ENCODE data around the gene GPLD1. TPM values are rescaled to one million over a fixed set of nuclear protein-coding genes. Genes with fewer than 3 reads are reported as not detected.

Gene GPLD1
- total RNA-seq, 1 donor, result 0.43 TPM

DNA sequence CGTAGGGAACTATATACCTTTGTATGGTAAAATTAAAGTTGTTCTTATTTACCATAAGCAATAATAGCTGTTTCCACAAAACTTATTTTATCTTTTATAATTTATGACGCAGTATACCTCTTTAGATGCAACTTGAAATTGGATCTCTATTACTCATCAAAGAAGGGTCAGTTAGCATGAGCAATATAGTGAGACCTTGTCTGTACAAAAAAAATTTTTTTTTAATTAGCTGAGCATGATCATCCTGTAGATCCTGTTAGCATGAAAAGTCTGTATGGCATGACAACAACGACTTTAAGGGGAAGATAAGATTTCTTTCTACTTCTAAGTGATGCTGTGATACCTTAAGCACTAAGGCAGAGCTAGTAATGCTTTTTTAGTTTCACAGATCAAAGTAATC is 11.3 kb upstream of the GPLD1 start:
- no peak for TF ChIP-seq CTCF (IDR thresholded peaks at IDR 0.05; ENCODE audit: insufficient read depth, low read depth, low read length)
- DNase-seq (ENCODE audit: low read depth), result no peak
- H3K4me3 ChIP-seq (ENCODE audit: low read depth, low read length), result no peak overlapping the region

DNA sequence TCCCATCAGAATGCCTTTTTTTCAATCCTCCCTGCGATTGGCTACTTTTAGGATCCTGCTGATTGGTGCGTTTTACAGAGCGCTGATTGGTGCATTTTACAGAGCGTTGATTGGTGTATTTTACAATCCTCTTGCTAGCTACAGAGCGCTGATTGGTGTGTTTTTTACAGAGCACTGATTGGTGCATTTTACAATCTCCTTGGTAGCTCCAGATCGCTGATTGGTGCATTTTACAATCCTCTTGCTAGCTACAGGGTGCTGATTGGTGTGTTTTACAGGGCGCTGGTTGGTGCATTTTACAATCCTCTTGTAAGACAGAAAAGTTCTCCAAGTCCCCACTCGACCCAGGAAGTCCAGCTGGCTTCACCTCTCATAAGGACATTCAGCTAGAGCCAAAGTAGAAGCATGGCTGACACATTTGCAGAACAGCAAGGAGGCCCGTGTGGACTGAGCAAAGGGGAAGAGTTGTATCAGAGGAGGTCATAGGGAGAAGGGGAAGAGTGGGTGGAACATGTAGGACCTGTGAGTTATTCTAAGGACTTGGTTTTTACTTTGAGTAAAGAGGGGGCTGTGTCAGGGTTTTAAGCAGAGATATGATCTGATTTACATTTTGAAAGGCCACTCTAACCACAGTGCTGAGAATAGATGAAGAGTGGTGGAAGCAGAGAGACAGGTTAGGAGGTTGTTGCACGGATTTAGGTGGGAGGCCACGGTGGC is 8.0 kb upstream of the GPLD1 start:
- TF ChIP-seq CTCF (IDR thresholded peaks at IDR 0.05; ENCODE audit: insufficient read depth, low read depth, low read length), result no peak
- no peak for DNase-seq (ENCODE audit: low read depth)
- H3K4me3 ChIP-seq (ENCODE audit: low read depth, low read length), result no peak overlapping the region

- TF ChIP-seq CTCF (IDR thresholded peaks at IDR 0.05; ENCODE audit: insufficient read depth, low read depth, low read length), result peak; percentile 16
- DNase-seq (ENCODE audit: low read depth), result peak; percentile 43
- peak within 1 kb of the TSS; percentile 57 for H3K4me3 ChIP-seq (ENCODE audit: low read depth, low read length)
Observed at GRCh38 chr6:24494821-24495795, 5.7 kb upstream of the GPLD1 start, which contains the start of gene ALDH5A1. Gene ALDH5A1, plus strand, starts transcription at chr6:24494969. Its CDS starts 28 bp downstream, at chr6:24494997.

DNA sequence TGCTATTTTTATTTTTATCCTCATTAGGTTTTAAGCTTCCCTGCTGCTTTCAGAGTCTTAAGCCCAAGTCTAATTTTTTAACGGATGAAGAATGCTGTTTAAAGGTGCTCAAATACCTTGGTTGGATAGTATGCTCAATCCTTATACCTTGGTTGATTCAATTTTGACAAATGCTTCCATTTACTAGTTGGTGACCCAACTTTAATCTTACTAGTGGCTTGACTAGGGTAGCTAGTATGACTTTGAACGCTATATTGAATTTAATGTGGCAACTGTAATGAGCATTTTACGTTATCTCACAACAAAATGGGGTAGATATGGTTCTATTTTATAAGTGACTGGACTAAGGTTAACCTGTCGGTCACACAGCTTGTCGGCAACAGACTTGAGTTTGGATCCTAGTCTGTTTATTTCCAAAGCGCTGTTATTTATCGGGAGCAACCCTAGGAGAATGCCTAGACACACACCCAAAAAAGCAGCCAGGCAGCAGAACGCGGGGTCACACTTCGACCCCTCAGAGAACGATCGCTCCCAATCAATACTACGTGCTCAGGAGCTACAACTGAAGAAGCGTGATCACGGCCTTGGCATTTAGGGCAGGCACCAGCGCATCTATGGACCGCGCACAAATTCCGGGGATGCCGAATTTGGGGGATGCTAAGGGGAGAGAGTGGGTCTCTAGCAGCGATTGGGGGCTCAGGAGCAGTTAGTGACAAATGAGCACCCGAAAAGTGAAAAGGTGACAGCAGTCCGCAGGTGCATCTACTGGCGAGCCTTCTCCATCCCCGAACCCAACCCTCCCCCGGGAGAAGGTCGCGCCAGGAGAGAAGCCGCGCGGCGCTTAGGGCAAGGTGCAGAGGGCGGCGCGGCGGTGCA is 4.8 kb upstream of the GPLD1 start:
- H3K4me3 ChIP-seq (ENCODE audit: low read depth, low read length), result peak overlapping the region; percentile 57
- no peak for TF ChIP-seq CTCF (IDR thresholded peaks at IDR 0.05; ENCODE audit: insufficient read depth, low read depth, low read length)
- no peak for DNase-seq (ENCODE audit: low read depth)

- TF ChIP-seq CTCF (IDR thresholded peaks at IDR 0.05; ENCODE audit: insufficient read depth, low read depth, low read length), result peak; percentile 36
- DNase-seq (ENCODE audit: low read depth), result no peak
- H3K4me3 ChIP-seq (ENCODE audit: low read depth, low read length), result no peak overlapping the region
Observed at GRCh38 chr6:24492475-24492874, 3.1 kb upstream of the GPLD1 start.

DNA sequence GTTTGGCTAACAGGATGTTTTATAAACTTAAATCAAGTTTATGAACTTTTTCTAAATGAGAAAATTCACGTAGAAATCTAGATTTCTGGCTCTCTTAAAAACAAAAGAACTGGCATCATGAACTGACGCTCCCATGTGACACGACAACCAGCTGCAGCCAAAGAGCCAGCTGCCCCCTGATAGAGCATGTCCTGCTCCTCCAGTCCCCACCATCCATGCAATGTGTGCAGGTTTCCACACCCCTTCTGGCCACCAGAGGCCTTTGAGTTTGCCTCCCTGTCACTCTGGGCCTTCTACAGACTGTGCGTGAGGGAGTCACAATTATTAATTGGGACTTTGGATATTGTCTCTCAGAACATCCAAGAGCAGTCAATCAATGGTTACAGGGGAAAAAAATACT is 1.6 kb upstream of the GPLD1 start:
- no peak for TF ChIP-seq CTCF (IDR thresholded peaks at IDR 0.05; ENCODE audit: insufficient read depth, low read depth, low read length)
- DNase-seq (ENCODE audit: low read depth), result no peak
- no peak overlapping the region for H3K4me3 ChIP-seq (ENCODE audit: low read depth, low read length)
